Measurements from ENCODE around the gene RANGAP1. TPM values are rescaled to one million over a fixed set of nuclear protein-coding genes. Genes with fewer than 3 reads are reported as not detected.

Gene RANGAP1
- total and polyA plus RNA-seq, 7 donors: 26.2 to 51.8 (median 41.1) TPM

GRCh38 chr22:41290262-41291221, 4.6 kb upstream of the RANGAP1 start:
- no peaks in the 10 kb centered on the region for H3K27me3 ChIP-seq (ENCODE audit: insufficient read depth in 3 of 3, low read length in 2 of 3)
- H3K4me3 ChIP-seq: no peak overlapping the region
- TF ChIP-seq CTCF (IDR thresholded peaks at IDR 0.05): no peak
- intact Hi-C loops (cut with DNase I): no loop called here
- WGBS, 3 donors: 70 to 81% (median 75%) methylated on average over 8 of the region's 8 CpGs
- DNase-seq (no peak), ATAC-seq (no peak)
- H3K36me3 ChIP-seq (ENCODE audit: insufficient read depth in 1 of 2, low read depth in 1 of 2): no peaks in the 10 kb centered on the region
- H3K4me1 ChIP-seq: no peaks in the 10 kb centered on the region
- H3K9me3 ChIP-seq: no peaks in the 10 kb centered on the region
- no peak overlapping the region for H3K27ac ChIP-seq

DNA sequence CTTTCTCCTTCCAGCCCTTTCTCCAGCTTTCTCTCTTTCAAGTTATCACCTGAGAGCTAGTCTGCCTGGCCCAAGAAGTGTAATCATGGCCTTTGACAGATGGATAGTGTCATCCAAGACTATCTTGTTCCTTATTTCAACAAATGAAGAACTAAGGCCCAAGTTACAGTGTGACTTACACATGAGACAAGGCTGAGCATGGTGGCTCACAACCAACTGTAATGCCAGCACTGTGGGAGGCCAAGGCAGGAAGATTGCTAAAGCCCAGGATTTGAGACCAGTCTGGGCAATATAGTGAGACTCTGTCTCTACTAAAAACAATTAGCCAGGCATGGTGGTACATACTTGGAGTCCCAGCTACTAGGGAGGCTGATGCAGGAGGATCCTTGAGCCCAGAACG, 3.7 kb upstream of the RANGAP1 start:
- intact Hi-C loops (cut with DNase I): no loop called here
- no peak for DNase-seq
- no peak overlapping the region for H3K27ac ChIP-seq
- H3K9me3 ChIP-seq: no peaks in the 10 kb centered on the region
- no peak overlapping the region for H3K4me3 ChIP-seq
- H3K36me3 ChIP-seq (ENCODE audit: insufficient read depth in 1 of 2, low read depth in 1 of 2): peaks cover 0 to 3% of the 10 kb centered on the region in 2 donors
- peaks cover 7% of the 10 kb centered on the region for H3K4me1 ChIP-seq
- TF ChIP-seq CTCF (IDR thresholded peaks at IDR 0.05): no peak
- ATAC-seq: no peak
- 89 to 93% (median 91%) methylated on average over 1 of the region's 1 CpG for WGBS, 3 donors
- H3K27me3 ChIP-seq (ENCODE audit: insufficient read depth in 3 of 3, low read length in 2 of 3): no peaks in the 10 kb centered on the region

- Histone ChIP-seq H3K4me1 (peaks cover 8% of the 10 kb centered on the region), H3K27ac (peak overlapping the region; percentile 54), H3K9me3 (no peaks in the 10 kb centered on the region), H3K4me3 (no peak overlapping the region), H3K36me3 (ENCODE audit: insufficient read depth in 1 of 2, low read depth in 1 of 2) (peaks cover 0 to 16% of the 10 kb centered on the region in 2 donors), H3K27me3 (ENCODE audit: insufficient read depth in 3 of 3, low read length in 2 of 3) (no peaks in the 10 kb centered on the region)
- 69 to 76% (median 73%) methylated on average over 9 of the region's 9 CpGs for WGBS, 3 donors
- no peak for TF ChIP-seq CTCF (IDR thresholded peaks at IDR 0.05)
- no peak for DNase-seq
- ATAC-seq: no peak
- intact Hi-C loops (cut with DNase I): loop anchor here in 1 of 2 donors (1.0 kb wide), 1 partner anchor 13 kb away; the partner anchor contains the start of gene ZC3H7B
Measured at GRCh38 chr22:41288245-41288946, 2.4 kb upstream of the RANGAP1 start.

DNA sequence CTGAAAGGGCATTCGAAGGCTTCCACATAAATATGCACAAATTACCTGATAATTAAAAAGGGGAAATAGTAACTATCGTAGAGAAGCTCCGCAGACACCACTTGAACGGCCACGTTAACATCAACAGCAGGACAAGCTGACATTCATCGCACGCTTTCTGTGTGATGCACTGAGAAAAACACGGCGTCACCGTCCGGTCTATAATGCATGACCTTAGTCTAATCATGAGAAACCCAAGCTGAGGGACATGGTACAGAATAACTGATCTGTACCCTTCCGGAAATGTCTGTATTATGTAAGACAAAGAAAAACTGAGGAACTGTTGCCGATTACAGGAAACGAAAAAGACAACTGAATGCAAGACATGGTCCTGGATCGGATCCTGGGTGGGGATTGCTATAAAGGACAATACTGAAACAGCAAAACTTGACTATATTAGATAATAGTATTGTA, 678 bp upstream of the RANGAP1 start:
- TF ChIP-seq CTCF (IDR thresholded peaks at IDR 0.05): no peak
- H3K9me3 ChIP-seq: no peaks in the 10 kb centered on the region
- 2 to 3% (median 2%) methylated on average over 15 of the region's 15 CpGs for WGBS, 3 donors
- peaks cover 8% of the 10 kb centered on the region for H3K4me1 ChIP-seq
- ATAC-seq (peak in 1 of 4 donors; percentile 8), DNase-seq (no peak)
- peak overlapping the region; percentile 91 for H3K27ac ChIP-seq
- H3K4me3 ChIP-seq: peak overlapping the region; percentile 88
- H3K27me3 ChIP-seq (ENCODE audit: insufficient read depth in 3 of 3, low read length in 2 of 3): no peaks in the 10 kb centered on the region
- intact Hi-C loops (cut with DNase I): no loop called here
- H3K36me3 ChIP-seq (ENCODE audit: insufficient read depth in 1 of 2, low read depth in 1 of 2): peaks cover 0 to 32% of the 10 kb centered on the region in 2 donors
